Activated CD8-positive, alpha-beta T cell treated with anti-CD3 and anti-CD28 coated beads for 36 hours (primary cell): Measurements from ENCODE around the gene TSC22D1. TPM values are rescaled to one million over a fixed set of nuclear protein-coding genes. Genes with fewer than 3 reads are reported as not detected.

Experiments
- ATAC-seq: fragments of 200-7000 bp; cut with Tn5 transposase; one replicate; pipeline ENCODE4 v1.10.0; 2021; ENCODE audit warnings: mild to moderate bottlenecking, moderate library complexity
- CTCF ChIA-PET: fragments of 350-600 bp; sonication (Branson Sonifier 250); formaldehyde crosslinking; loops from one replicate; lab custom pipeline; 2021; ENCODE audit warnings: antibody characterized with exemption; lab: Charles Lee
- POLR2A ChIA-PET: fragments of 350-600 bp; sonication (Branson Sonifier 250); formaldehyde crosslinking; loops from one replicate; lab custom pipeline; 2021; ENCODE audit warnings: antibody characterized with exemption; lab: Charles Lee
- DNase-seq: peaks from one replicate; pipeline ENCODE4 v3.0.0-alpha.2; 2020
- H3K27ac Mint-ChIP-seq: one replicate; pipeline ENCODE4 v1.8.0; 2021; ENCODE audit warnings: mild to moderate bottlenecking, mixed read lengths
- H3K27me3 Mint-ChIP-seq: one replicate; pipeline ENCODE4 v1.8.0; 2021; ENCODE audit warnings: mixed read lengths
- H3K36me3 Mint-ChIP-seq: one replicate; pipeline ENCODE4 v1.8.0; 2021; ENCODE audit warnings: low read depth, mixed read lengths
- H3K4me1 Mint-ChIP-seq: one replicate; pipeline ENCODE4 v1.8.0; 2021; ENCODE audit warnings: low read depth, mixed read lengths
- H3K4me3 Mint-ChIP-seq: one replicate; pipeline ENCODE4 v1.8.0; 2021; ENCODE audit warnings: mild to moderate bottlenecking, moderate library complexity, mixed read lengths
- H3K9me3 Mint-ChIP-seq: one replicate; pipeline ENCODE4 v1.8.0; 2021; ENCODE audit warnings: mixed read lengths
- intact Hi-C: fragments of 100-400 bp; cut with micrococcal nuclease; formaldehyde crosslinking; loops from one replicate; pipeline ENCODE4 v1.10.0; 2022
- total RNA-seq, 2 experiments: library from RNA; stranded (reverse); gene quantifications; one replicate each; pipeline ENCODE4 v1.2.3, GENCODE V29; 2021
- TF ChIP-seq, protein P1 (sequence below): fragments of 200-600 bp; IDR thresholded peaks from one replicate; pipeline ENCODE4 v1.8.0; 2022; ENCODE audit warnings: antibody characterized with exemption, mild to moderate bottlenecking

Gene TSC22D1
- total RNA-seq, 2 experiments from 2014 or later = 7.6 to 9.6 TPM

DNA sequence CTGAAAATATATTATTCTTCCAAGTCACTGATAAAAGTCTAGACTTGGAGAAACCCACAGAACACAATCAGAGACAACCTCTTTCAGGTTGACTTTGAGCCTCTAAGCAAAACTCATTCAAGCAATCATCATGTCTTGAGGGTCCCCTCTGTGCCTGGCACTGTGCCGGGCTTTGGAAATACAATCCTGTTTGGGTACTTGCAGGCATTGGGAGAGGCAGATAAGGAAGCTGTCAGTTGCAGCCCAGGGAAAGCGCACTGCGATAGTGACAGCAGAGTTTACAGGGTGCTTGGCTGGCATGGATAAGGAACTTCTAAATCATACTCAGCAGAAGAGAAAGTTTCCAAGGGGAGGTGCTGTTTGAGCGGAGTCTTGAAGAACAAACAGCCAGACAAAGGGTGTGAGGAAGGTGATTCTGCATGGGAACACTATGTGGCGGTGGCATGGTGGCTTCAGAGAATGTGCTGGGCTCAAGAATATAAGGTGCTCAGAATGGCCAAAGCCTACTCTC lies 193.4 kb downstream of the TSC22D1 start:
- ChIA-PET CTCF (no interaction called here), POLR2A (no interaction called here)
- Mint-ChIP-seq H3K27me3 (no peaks in the 10 kb centered on the region), H3K9me3 (no peaks in the 10 kb centered on the region), H3K27ac (no peak overlapping the region), H3K4me1 (no peaks in the 10 kb centered on the region), H3K4me3 (no peak overlapping the region), H3K36me3 (no peaks in the 10 kb centered on the region)
- DNase-seq (no peak), ATAC-seq (no peak)
- intact Hi-C loops = no loop called here
- TF ChIP-seq, protein P1, sequence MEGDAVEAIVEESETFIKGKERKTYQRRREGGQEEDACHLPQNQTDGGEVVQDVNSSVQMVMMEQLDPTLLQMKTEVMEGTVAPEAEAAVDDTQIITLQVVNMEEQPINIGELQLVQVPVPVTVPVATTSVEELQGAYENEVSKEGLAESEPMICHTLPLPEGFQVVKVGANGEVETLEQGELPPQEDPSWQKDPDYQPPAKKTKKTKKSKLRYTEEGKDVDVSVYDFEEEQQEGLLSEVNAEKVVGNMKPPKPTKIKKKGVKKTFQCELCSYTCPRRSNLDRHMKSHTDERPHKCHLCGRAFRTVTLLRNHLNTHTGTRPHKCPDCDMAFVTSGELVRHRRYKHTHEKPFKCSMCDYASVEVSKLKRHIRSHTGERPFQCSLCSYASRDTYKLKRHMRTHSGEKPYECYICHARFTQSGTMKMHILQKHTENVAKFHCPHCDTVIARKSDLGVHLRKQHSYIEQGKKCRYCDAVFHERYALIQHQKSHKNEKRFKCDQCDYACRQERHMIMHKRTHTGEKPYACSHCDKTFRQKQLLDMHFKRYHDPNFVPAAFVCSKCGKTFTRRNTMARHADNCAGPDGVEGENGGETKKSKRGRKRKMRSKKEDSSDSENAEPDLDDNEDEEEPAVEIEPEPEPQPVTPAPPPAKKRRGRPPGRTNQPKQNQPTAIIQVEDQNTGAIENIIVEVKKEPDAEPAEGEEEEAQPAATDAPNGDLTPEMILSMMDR = no peak

Other genes with a start within 250 kb of the TSC22D1 start
- gene SERP2, start 202.5 kb downstream of the TSC22D1 start, total RNA-seq = 1 to 10 TPM in 1 of 2 experiments, under 1 TPM in 1; 0.63 to 1.1 TPM